GM10266 (cell line): ENCODE measurements around the gene CNTN4.

Experiments
- DNase-seq: peaks from one replicate; pipeline ENCODE4 v3.0.0; 2012; ENCODE audit errors: extremely low spot score
- TF ChIP-seq, protein P1 (sequence below): IDR thresholded peaks from 2 replicates; pipeline ENCODE4 v1.5.1; 2012; ENCODE audit warnings: mild to moderate bottlenecking, low read depth; ENCODE audit not compliant: control insufficient read depth, insufficient read depth; ENCODE audit errors: missing control alignments

Gene CNTN4

GRCh38 chr3:2180634-2181033 is 82.0 kb downstream of the CNTN4 start:
- TF ChIP-seq, protein P1, sequence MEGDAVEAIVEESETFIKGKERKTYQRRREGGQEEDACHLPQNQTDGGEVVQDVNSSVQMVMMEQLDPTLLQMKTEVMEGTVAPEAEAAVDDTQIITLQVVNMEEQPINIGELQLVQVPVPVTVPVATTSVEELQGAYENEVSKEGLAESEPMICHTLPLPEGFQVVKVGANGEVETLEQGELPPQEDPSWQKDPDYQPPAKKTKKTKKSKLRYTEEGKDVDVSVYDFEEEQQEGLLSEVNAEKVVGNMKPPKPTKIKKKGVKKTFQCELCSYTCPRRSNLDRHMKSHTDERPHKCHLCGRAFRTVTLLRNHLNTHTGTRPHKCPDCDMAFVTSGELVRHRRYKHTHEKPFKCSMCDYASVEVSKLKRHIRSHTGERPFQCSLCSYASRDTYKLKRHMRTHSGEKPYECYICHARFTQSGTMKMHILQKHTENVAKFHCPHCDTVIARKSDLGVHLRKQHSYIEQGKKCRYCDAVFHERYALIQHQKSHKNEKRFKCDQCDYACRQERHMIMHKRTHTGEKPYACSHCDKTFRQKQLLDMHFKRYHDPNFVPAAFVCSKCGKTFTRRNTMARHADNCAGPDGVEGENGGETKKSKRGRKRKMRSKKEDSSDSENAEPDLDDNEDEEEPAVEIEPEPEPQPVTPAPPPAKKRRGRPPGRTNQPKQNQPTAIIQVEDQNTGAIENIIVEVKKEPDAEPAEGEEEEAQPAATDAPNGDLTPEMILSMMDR, result no peak
- DNase-seq, result no peak

DNA sequence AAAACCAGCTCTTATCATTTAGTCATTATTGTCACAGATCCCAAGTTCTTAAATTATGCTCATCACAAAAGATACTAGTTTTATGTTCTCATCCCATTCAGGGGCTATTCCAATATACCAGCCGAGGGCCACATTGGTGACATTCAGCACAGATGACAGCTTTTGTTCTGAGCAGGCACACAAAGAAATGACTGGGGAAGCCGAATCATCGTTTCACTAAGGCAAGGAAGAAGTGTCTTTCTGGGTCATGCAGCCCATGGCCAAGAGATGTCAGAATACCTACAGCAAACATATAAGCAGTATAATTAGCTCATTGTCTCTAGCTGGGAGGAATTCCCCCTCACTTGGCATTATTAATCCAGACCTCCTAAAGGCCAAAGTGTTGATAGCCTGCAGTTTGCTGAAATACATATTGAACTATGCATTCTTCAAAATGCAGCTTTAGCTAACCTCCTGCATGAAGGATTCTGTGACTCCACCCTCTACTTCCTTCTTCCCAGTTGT is 100.2 kb downstream of the CNTN4 start:
- TF ChIP-seq, protein P1, result no peak
- no peak for DNase-seq

DNA sequence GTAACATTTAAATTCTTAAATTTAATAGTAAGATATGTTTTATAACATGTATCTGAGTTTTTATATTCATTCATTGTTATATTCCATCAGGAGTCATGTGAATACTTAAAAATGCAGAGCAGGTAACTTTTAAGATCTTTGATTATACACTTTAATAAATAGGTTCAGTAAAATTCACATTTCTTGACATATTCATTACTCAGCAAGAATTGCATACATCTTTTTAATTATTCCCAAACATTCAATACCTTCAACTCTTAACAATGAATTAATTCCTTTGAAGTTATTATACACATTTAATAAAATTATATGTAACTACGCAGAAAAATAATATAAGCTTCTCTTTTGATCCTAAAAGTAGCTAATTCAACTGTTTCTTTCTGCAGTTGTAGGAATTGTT is 105.4 kb downstream of the CNTN4 start:
- TF ChIP-seq, protein P1, result no peak
- no peak for DNase-seq

- TF ChIP-seq, protein P1, result no peak
- no peak for DNase-seq
These were observed 107.0 kb downstream of the CNTN4 start for GRCh38 chr3:2205692-2206091.

GRCh38 chr3:2206536-2206935 is 107.9 kb downstream of the CNTN4 start:
- TF ChIP-seq, protein P1, result no peak
- DNase-seq, result no peak

GRCh38 chr3:2211568-2211967 is 112.9 kb downstream of the CNTN4 start:
- DNase-seq, result no peak
- TF ChIP-seq, protein P1, result no peak

GRCh38 chr3:2212206-2212605 is 113.5 kb downstream of the CNTN4 start:
- TF ChIP-seq, protein P1, result no peak
- no peak for DNase-seq
